22Rv1 (cell line): ENCODE data around the gene ALDH8A1.

Source experiments
- ZFX ChIP-seq: fragments of 450-650 bp; IDR thresholded peaks from 2 replicates; pipeline ENCODE4 v1.6.1; 2017; ENCODE audit warnings: antibody characterized with exemption, borderline replicate concordance
- TF ChIP-seq, protein P1 (sequence below): fragments of 450-650 bp; IDR thresholded peaks from 2 replicates; pipeline ENCODE4 v1.5.1; 2017; ENCODE audit warnings: mild to moderate bottlenecking

GRCh38 chr6:134903448-134903847 lies 46.5 kb downstream of the ALDH8A1 start:
- TF ChIP-seq, protein P1, sequence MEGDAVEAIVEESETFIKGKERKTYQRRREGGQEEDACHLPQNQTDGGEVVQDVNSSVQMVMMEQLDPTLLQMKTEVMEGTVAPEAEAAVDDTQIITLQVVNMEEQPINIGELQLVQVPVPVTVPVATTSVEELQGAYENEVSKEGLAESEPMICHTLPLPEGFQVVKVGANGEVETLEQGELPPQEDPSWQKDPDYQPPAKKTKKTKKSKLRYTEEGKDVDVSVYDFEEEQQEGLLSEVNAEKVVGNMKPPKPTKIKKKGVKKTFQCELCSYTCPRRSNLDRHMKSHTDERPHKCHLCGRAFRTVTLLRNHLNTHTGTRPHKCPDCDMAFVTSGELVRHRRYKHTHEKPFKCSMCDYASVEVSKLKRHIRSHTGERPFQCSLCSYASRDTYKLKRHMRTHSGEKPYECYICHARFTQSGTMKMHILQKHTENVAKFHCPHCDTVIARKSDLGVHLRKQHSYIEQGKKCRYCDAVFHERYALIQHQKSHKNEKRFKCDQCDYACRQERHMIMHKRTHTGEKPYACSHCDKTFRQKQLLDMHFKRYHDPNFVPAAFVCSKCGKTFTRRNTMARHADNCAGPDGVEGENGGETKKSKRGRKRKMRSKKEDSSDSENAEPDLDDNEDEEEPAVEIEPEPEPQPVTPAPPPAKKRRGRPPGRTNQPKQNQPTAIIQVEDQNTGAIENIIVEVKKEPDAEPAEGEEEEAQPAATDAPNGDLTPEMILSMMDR = no peak
- no peak for TF ChIP-seq ZFX
